ENCODE data around the gene NEK4.

Gene NEK4

DNA sequence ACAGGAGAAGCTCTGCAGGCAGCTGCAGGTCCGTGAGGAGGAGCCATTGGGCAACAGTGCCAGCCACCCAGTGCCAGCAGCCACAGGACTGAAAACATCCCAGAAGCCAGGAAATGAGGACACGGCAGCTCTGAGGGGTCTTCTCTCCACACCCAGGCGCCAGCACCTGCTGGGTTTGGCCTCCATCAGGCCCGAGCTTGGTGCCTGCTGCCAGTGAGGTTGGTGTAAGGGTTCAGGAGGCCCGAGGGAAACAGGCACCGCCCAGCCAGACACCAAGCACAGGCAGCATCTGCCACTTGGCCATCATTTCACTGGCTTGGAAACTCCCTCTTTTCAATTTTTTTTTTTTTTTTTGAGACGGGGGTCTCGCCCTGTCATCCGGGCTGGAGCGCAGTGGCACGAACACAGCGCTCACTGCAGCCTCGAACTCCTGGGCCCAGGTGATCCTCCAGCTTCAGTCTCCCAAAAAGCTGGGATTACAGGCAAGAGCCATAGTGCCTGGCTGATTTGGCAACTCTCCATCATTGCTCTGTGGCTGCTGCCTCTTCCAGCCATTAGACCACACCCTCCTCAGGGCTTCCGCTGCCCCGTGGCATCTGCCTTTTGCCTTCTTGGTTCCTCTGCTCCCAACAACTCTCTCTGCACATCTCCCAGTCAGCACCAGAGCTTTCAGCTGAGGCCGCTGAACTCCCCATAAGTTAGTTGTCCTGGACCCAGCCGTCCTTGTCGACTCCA is 22.4 kb upstream of the NEK4 start:
- DNase-seq (ENCODE audit: low read depth): peak; percentile 26

DNA sequence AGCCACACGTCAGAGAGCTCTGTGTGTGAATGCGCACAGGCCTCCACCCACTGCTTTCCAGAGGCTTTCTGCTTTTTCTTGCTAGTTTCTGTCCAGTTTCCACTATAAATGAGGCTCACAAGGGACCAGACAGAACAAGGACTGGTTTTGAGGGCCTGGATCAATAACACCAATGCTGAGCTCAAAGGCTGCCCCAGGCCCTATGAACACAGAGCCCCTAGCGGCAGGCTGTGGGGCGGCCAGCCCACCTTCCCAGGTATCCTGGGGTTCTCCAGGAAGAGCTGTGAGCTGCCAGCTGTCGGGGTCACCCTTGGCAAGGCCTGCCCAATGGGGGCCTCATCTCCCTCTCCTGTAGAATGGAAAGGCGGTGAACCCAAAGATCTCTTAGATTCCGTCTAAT is 21.7 kb upstream of the NEK4 start:
- no peak for DNase-seq (ENCODE audit: low read depth)

DNA sequence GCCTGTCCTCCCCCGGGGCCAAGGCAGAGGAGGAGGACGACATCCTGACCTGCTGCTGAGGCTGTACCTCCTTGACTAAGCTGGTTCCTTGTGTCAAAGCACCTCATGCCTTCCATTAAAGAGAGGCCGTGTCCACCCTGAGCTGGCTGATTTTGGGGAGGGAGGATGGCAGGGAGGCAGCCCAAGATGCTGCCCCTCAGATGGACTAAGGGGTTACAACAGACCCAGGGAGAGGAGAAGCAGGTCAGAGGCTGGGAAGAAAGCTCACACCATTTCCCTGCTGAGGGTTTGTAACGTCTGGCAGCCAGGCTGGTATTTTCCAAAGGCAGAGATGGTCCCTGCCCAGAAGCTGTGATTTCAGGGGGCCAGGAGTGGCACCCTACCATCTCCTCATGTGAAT is 21.2 kb upstream of the NEK4 start:
- no peak for DNase-seq (ENCODE audit: low read depth)

DNA sequence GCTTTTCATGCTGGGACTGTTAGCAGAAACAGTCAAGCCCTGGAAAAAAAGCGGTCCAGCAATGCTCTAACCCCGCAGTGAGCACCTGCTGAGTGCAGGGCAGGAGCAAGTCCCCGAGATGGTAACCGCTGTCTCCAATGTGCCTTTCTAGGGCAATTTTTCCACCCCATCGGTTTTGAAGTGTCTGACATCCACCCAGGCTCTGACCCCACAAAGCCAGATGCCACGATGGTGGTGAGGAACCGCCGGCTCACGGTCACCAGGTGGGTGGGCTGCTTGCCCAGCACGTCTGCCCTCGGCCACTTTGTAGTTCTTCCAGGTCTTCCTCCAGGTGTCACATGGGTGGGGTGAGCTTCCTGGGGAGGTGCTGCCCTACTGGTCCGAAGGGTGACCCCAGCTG is 20.6 kb upstream of the NEK4 start:
- no peak for DNase-seq (ENCODE audit: low read depth)

DNA sequence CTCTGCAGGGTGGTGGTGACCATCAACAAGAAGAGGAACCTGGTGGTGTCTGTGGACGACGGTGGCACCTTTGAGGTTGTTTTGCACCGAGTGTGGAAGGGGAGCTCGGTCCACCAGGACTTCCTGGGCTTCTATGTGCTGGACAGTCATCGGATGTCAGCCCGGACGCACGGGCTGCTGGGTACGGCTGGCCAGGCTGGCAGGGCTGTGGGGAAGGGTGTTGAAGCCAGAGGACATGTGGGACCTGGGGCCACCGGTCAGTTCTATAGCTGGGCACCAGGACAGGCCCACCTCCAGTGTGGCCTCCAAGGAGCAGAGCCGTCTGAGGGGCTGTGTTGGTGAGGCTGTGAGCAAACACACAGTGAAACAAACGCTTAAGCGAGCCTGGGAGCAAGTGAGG is 20.0 kb upstream of the NEK4 start:
- no peak for DNase-seq (ENCODE audit: low read depth)

DNA sequence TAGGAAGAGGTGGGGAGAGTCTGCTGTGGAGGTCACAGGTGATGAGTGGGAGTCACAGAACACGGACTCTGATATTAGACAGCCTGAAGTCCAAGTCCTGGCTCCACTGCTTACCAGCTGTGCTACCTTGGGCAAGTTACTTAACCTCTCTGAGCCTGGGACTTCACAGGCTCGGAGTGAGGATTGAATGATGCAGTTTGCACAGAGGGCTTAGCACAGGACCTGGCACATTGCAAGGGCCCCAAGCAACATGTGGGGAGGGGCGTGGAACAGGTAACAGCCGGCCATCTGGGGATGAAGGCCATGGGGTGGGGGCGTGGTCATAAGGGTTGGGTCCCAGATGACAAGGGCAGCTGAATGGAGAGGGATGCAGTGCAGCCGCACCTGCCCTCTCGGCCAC is 19.6 kb upstream of the NEK4 start:
- DNase-seq (ENCODE audit: low read depth): no peak

DNA sequence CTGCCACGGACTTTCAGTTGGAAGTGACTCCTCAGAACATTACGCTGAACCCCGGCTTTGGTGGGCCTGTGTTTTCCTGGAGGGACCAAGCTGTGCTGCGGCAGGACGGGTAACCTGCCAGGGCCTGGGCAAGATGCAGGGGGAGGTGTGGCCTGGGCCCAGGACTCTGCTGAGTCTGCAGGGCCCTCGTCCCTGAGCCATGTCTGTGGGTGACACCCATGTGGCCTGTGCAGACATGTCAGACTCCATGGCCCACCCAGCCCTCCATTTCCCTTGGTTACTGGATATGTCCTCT is 19.0 kb upstream of the NEK4 start:
- no peak for DNase-seq (ENCODE audit: low read depth)

DNA sequence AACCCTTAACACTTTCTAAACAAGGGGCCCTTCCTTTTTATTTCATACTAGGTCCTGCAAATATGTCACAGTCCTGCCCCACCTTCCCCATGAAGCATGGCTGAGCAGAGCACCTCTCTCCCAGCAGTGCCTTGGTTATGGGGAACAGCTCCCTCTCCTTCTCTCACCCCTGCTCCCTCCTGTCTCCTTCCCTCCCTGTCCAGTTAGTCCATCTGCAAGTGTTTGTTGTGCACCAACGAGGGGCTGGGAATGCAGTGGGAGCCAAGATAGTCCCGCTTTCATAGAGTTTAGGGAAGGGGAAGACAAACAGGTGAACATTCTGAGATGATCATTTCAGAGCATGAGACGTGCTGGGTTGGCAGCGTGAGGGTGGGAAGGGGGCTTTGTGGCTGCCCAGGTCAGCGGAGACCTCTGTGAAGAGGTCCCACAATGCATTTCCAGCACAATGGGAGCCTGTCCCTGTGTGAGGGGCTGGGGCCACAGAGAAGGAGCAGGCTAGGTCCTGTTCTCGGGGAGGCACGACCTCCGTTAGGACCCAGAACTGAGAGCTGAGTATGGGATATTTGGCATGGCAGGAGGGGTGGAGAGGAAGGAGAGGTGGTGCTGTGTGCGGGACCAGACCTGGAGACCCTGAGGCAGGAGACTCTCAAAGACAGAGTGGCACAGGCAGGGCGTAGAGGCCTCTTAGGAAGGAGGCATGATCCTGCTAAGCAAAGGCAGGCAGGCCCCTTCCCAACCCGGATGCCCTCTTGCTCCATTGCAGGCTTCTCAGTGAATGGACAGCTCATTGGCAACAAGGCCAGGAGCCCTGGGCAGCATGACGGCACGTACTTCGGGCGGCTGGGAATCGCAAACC is 18.4 kb upstream of the NEK4 start:
- no peak for DNase-seq (ENCODE audit: low read depth)

DNA sequence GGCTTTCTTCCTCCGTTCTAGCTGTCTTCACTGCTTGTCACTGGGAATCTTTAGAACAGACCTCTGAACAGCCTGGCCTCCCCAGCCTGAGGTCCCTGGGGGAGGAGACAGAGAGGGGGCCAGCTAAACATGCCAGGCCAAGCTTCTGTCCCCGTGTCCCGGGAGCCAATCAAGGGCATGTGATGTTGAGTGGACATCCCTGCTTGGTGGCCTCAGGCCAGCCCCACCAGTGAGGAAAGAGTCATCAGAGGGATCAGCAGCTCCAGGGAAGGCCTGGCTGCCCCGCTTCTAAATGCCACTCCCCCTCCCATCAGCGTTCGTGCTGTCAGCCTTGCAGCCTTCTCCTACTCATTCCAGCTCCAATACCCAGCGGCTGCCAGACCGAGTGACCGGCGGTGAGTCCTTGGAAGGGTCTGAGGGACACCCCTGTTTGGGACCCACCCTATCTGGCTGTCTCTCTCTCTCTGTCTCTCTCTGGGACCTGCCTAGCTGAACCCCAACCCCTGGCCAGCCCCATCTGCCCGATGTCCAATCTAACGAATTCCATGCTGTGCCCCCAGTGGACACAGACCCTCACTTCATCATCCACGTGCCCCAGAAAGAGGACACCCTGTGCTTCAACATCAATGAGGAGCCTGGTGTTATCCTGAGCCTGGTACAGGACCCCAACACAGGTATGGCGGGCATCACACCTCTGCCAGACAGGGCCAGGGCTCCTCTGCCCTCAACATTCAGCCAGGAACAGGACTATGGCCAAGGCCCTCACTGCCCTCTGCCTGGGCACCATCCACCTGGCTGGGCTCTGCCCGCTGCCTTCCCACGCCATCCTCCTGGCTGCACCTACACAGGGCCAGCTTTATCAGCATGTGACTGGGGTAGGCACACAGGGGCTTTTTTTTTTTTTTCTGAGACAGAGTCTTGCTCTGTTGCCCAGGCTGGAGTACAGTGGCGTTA is 17.2 kb upstream of the NEK4 start:
- DNase-seq (ENCODE audit: low read depth): no peak

DNA sequence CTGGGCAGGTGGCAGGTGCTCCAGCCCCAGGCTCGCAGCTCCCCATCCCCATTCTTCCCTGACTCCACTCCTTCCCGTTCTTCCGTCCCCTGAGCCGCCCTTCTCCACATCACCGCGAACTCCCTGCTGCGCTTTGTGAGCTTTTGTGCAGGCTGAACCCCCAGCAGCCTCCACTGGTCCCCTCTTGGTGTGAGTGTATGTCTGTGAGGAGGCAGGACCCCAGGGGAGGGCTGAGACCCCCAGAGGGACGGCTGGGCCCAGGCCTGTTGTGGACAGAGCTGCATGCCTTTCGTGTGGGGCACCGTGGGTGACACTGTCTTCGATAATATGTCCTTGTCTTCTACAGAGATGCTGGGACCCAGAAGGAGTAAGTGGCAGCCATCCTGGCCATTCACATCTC is 16.5 kb upstream of the NEK4 start:
- DNase-seq (ENCODE audit: low read depth): no peak

DNA sequence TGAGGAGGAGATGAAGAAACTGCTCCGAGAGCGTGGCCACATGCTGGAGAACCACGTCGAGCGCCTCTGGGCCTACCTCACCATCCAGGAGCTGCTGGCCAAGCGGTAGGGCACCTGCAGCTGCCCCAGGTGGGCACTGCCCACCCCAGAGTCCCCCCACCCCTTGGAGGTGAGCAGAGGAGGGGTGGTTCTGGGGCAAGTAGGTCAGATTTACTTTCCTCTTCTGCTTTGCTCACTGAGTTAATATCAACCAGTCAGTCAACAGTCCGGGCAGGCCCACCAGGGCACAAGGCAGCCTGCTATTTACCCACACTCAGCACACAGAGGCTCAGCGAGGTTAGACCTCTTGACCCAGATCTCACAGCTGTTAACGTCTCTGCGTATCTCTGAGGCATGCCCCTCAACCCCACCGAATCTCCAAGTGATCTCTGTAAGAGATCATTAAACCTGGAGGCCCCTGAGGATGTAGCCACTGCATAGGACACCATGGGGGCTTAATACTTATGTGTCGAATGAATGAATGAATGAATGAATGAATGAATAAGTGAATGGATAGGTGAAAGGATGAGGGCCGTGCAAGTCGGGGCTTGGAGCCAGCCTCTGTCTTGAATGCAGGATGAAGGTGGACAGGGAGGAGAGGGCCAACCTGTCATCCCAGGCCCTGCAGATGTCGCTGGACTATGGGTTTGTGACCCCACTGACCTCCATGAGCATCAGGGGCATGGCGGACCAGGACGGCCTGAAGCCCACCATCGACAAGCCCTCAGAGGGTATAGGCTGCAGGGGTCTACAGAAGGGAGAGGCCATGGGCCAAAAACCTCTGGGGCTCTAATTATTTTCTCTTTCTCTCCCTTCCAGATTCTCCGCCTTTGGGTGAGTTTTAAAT is 15.8 kb upstream of the NEK4 start:
- no peak for DNase-seq (ENCODE audit: low read depth)

DNA sequence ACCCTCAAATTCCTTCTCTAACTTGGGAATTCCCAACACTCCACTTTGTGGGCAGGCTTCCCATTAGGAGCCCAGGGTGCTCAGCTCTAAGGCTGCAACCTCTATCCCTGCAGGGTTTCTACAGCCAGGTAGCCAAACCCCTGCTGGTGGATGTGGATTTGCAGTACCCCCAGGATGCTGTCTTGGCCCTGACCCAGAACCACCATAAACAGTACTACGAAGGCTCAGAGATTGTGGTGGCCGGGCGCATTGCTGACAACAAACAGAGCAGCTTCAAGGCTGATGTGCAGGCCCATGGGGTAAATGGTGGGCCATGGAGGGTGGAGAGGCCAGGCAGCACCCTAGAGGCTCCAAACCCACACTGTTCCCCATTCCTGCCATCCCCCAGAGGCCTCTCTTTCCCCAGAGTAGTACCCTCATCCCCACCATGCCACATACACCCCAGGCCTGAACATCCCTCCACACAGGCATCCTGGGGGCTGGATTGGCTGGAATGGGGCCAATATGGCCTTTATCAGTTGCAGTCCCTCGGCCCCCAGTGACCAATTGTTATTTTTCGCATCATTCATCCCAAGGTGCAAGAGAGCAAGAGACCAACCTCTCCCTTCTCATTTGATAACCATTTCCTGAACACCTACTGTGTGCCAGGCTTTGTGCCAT is 14.3 kb upstream of the NEK4 start:
- DNase-seq (ENCODE audit: low read depth): no peak

DNA sequence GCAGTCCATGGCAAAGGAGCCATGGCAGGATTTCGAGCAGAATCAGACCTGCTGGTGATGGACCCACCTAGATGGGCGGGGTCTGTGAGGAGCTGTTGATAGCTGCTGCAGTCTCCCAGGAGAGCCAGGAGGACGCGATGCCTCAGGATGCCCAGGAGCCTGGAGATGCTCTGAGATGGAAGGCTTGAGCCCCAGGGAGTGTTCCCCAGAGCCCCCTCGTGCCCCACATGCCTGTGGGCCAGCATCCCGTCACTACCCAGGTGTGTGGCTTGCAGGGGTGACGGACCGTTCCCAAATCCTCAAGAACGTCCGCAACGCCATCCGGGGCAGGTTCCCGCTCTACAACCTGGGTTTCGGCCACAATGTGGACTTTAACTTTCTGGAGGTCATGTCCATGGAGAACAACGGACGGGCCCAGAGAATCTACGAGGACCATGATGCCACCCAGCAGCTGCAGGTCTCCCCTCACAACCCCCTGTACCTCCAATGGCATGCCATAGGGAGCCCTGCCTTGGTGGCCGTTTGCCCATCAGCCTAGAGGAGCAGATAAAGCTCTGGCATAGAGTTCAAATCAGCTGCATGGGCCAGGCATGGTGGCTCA is 13.4 kb upstream of the NEK4 start:
- DNase-seq (ENCODE audit: low read depth): no peak

DNA sequence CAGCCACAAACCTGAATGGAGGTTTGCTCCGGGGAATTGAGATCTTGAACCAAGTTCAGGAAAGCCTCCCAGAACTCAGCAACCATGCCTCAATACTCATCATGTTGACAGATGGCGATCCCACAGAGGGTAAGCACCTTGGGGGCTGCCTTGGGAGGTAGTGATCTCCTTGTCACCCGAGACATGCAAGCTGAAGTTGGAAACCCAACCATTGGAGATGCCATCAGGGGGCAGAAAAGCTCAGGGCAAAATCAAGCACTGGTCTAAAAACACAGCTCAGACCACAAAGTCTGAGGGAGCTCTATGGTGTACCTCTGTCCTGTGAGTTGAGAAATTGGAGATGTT is 12.4 kb upstream of the NEK4 start:
- no peak for DNase-seq (ENCODE audit: low read depth)

DNA sequence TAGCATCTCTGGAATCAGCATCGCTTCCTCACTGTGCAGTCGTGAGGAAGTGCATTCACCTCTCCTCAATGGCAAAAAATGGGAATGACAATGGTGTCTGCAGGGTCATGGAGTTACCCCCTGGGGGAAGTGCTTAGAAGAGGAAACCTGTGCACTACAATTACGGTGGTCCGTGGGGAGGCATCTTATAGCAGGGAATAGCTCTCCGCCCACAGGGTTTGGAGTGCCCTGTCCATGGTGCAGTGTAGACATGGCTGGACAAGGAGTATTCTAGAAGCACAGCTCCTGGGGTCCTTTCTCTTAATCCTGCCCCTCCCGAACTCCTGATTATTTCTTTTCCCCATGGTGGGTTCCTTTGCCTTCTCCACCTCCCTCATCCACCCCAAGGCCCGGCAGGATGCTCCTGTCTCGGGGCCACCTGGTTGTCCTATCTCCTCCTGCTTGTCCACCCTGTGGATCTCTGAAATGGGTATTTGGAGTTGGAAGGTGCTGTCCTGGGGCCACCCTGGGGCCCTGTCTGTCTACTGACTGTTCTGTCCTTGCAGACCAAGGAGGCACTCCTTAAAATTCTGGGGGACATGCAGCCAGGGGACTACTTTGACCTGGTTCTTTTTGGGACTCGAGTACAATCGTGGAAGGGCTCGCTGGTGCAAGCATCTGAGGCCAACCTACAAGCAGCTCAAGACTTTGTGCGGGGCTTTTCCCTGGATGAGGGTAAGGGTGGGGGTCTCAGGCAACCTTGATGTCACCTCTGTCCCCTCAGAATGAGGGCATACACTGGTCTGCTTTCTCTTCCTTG is 11.9 kb upstream of the NEK4 start:
- DNase-seq (ENCODE audit: low read depth): no peak

DNA sequence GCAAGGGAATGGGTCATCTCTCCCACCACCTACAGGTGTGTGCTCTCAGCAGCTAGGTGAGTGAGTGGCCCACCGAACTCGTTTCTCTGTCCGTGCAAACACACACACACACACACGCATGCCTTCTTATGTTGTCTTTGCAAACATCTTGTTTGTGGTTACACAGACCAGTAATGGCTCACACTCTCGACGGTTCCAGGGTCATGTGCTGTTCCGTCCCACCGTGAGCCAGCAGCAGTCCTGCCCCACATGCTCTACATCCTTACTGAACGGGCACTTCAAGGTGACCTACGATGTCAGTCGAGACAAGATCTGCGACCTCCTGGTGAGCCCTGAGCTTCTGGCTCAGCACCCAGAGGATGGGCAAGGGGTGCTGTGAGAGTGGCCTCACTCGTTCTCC is 11.0 kb upstream of the NEK4 start:
- DNase-seq (ENCODE audit: low read depth): no peak

DNA sequence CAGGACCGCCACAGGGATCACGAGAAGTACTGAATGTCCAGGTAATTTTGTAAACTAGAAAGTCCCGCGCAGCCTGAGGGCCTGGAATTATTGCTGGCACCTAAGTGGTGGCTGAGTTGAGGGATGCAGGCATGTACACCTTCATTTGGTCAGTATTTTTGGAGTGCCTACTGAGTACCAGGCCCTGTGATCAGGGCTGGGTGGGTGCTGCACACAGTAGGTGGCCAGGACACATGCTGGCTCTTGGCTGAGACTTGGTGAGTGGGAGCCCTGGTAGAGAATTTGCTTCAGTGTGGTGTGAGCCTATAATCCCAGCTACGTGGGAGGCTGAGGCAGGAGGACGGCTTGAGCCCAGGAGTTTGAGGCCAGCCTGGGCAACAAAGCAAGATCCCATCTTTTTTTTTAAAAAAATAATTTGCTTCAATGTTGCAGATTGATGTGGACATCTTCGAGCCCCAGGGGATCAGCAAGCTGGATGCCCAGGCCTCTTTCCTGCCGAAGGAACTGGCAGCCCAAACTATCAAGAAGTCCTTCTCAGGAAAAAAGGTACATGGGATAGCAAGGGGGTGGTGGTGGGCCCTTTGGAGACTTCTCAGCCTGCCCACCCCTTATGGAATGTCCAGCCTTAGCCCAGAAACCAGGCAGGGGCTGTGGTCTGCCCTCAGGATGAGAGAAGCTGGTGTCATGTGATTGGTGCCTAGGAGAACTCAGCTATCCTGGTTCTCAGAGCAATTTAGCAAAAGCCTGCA is 9.3 kb upstream of the NEK4 start:
- DNase-seq (ENCODE audit: low read depth): no peak

DNA sequence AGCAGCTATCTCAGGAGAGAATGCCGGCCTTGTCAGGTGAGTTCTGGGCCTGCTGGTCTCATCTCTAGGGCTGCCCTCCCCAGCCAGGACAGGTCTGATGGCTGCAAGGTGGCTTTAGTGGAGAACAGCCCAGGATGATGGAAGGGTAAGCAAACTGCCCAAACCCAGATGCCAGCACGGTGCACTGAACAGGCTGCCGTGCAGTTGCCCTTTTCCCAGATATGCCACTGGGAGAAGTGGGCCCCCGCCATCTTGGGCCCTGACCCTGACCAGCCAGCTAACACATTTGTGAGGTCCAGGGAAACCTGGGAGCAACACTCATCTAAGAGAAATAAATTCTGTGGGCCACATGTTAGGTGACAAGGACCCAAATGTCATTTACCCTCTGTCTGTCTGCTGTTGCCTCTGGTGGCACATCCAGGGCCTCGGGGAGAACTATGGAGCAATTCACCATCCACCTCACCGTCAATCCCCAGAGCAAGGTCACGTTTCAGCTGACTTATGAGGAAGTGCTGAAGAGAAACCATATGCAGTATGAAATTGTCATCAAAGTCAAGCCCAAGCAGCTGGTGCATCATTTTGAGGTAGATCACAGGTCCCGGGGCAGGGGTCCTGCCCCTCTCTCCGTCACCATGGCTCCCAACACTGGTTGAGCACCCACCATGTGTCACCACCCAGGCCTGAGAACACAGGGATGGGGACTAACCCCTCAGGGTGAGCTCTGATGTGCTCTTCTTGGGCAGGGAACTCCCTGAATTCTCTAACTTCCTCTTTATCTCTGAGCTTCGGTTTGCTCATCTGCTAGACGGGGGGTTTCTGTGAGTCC is 8.5 kb upstream of the NEK4 start:
- no peak for DNase-seq (ENCODE audit: low read depth)

All from fibroblast of gingiva (primary cell).